ENCODE results near the gene SLF2.

DNA sequence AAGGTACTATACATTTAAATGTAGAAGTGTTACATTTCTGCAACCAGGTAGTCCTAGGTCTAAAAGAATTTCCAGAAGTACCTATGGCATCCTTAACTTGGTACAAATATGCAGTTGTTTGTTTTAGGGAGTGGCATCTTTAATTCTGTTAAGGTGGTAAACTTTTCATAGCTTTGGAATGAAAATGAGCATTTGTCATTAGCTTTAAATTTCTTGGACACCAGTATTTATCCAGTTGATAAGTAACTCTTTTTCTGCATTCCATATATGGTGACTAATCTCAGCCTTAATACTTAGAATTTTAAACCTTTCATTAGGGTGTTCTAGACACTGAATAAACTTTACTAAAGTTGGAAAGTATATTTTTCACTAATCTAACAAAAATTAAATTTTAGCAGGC is 10.8 kb downstream of the SLF2 start:
- TF ChIP-seq, protein P1, sequence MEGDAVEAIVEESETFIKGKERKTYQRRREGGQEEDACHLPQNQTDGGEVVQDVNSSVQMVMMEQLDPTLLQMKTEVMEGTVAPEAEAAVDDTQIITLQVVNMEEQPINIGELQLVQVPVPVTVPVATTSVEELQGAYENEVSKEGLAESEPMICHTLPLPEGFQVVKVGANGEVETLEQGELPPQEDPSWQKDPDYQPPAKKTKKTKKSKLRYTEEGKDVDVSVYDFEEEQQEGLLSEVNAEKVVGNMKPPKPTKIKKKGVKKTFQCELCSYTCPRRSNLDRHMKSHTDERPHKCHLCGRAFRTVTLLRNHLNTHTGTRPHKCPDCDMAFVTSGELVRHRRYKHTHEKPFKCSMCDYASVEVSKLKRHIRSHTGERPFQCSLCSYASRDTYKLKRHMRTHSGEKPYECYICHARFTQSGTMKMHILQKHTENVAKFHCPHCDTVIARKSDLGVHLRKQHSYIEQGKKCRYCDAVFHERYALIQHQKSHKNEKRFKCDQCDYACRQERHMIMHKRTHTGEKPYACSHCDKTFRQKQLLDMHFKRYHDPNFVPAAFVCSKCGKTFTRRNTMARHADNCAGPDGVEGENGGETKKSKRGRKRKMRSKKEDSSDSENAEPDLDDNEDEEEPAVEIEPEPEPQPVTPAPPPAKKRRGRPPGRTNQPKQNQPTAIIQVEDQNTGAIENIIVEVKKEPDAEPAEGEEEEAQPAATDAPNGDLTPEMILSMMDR (IDR thresholded peaks at IDR 0.05; ENCODE audit: insufficient read depth, low read depth, low read length) = no peak
- no peak for TF ChIP-seq EZH2 (IDR thresholded peaks at IDR 0.05; ENCODE audit: insufficient read depth, low read length)
